H1 (cell line): ENCODE data around the gene THOP1. TPM values are rescaled to one million over a fixed set of nuclear protein-coding genes. Genes with fewer than 3 reads are reported as not detected.

ENCODE experiments used
- CTCF ChIA-PET: fragments of 300-600 bp; sonication (Branson Sonifier 250); formaldehyde crosslinking; loops from one replicate; lab custom pipeline; 2021; ENCODE audit not compliant: partially characterized antibody; lab: Charles Lee
- POLR2A ChIA-PET: fragments of 300-600 bp; sonication (Branson Sonifier 250); formaldehyde crosslinking; loops from one replicate; lab custom pipeline; 2021; ENCODE audit warnings: inconsistent platforms; ENCODE audit not compliant: partially characterized antibody; lab: Charles Lee
- DNase-seq, 2 experiments: peaks; one replicate each; pipeline versions ENCODE4 v3.0.0 to v3.0.0-alpha.2; 2010 to 2022; ENCODE audit warnings: low spot score in 2 of 2, low read depth in 1 of 2, mixed read lengths in 1 of 2
- FAIRE-seq: peaks from 2 replicates; lab custom pipeline; 2011; peaks lifted over from hg19 to GRCh38; lab: Jason Lieb, UNC
- H2AFZ ChIP-seq: 2 replicates; pipeline ENCODE4 v1.8.1; 2012; ENCODE audit warnings: low read length, inconsistent platforms
- H2AK5ac ChIP-seq: 2 replicates; pipeline ENCODE4 v1.6.1; 2013; ENCODE audit warnings: low read depth, low read length
- H2BK120ac ChIP-seq: replicated peaks from 2 replicates; pipeline ENCODE3; 2013; ENCODE audit warnings: low read depth, low read length, inconsistent platforms
- H2BK12ac ChIP-seq: 2 replicates; pipeline ENCODE4 v1.6.1; 2013; ENCODE audit warnings: low read depth, low read length
- H2BK15ac ChIP-seq: 2 replicates; pipeline ENCODE4 v1.6.1; 2013; ENCODE audit warnings: low read length
- H2BK20ac ChIP-seq: 2 replicates; pipeline ENCODE4 v1.6.1; 2013; ENCODE audit warnings: low read length
- H2BK5ac ChIP-seq: 2 replicates; pipeline ENCODE4 v1.6.1; 2013; ENCODE audit warnings: low read depth, low read length
- H3K14ac ChIP-seq: 2 replicates; pipeline ENCODE4 v1.6.1; 2013; ENCODE audit warnings: inconsistent platforms; ENCODE audit not compliant: insufficient read length
- H3K18ac ChIP-seq: 2 replicates; pipeline ENCODE4 v1.6.1; 2013; ENCODE audit warnings: low read length; ENCODE audit errors: extremely low read depth
- H3K23ac ChIP-seq: 2 replicates; pipeline ENCODE4 v1.6.1; 2013; ENCODE audit warnings: inconsistent platforms; ENCODE audit not compliant: insufficient read length
- H3K23me2 ChIP-seq: 2 replicates; pipeline ENCODE4 v1.6.1; 2013; ENCODE audit warnings: low read depth, low read length
- H3K27ac ChIP-seq: 2 replicates; pipeline ENCODE4 v1.6.1; 2011; ENCODE audit warnings: low read depth, low read length, inconsistent platforms
- H3K27me3 ChIP-seq, 4 experiments: replicated peaks in 1 of 4; 1 replicate in 1 of 4; 2 replicates in 3 of 4; pipeline versions ENCODE4 v1.6.1 to v1.8.1; 2011 to 2013; ENCODE audit warnings: low read length in 3 of 4, mild to moderate bottlenecking in 3 of 4, inconsistent platforms in 2 of 4, mixed read lengths in 2 of 4, moderate library complexity in 1 of 4; ENCODE audit not compliant: control insufficient read depth in 3 of 4, insufficient read depth in 3 of 4; ENCODE audit errors: extremely low read depth in 1 of 4
- H3K36me3 ChIP-seq, 4 experiments: 2 replicates each; pipeline versions ENCODE4 v1.6.1 to v1.8.1; 2011 to 2013; ENCODE audit warnings: mild to moderate bottlenecking in 4 of 4, low read length in 3 of 4, moderate library complexity in 2 of 4, control low read depth in 1 of 4, inconsistent platforms in 1 of 4; ENCODE audit not compliant: insufficient read depth in 4 of 4, control insufficient read depth in 2 of 4
- H3K4ac ChIP-seq: replicated peaks from 2 replicates; pipeline ENCODE3; 2013; ENCODE audit warnings: low read length, low read depth, mixed read lengths, inconsistent platforms; ENCODE audit not compliant: insufficient read length
- H3K4me1 ChIP-seq, 4 experiments: replicated peaks in 1 of 4; 1 replicate in 1 of 4; 2 replicates in 3 of 4; pipeline versions ENCODE4 v1.6.1 to v1.8.1; 2011 to 2013; ENCODE audit warnings: low read length in 3 of 4, inconsistent platforms in 2 of 4, mixed read lengths in 1 of 4; ENCODE audit not compliant: insufficient read depth in 4 of 4, control insufficient read depth in 3 of 4
- H3K4me2 ChIP-seq, 2 experiments: 2 replicates each; pipeline versions ENCODE4 v1.6.1 to v1.8.1; 2011 to 2013; ENCODE audit warnings: low read depth in 2 of 2, low read length in 2 of 2, control low read depth in 1 of 2, inconsistent platforms in 1 of 2, mild to moderate bottlenecking in 1 of 2; ENCODE audit not compliant: insufficient read depth in 1 of 2
- H3K4me3 ChIP-seq, 4 experiments: fragments of 200-600, 300-600 bp in 1 of 4; sonication (generic), shearing (Covaris generic), sonication (Bioruptor Twin) in 1 of 4; 2 replicates each; pipeline versions ENCODE4 v1.5.1 to v1.8.1; 2011 to 2016; ENCODE audit warnings: low read length in 4 of 4, low read depth in 3 of 4, control low read depth in 2 of 4, inconsistent platforms in 2 of 4, mild to moderate bottlenecking in 2 of 4, mixed read lengths in 1 of 4, moderate library complexity in 1 of 4; ENCODE audit not compliant: insufficient read depth in 2 of 4; ENCODE audit errors: extremely low read depth in 1 of 4
- H3K56ac ChIP-seq: replicated peaks from 2 replicates; pipeline ENCODE3; 2013; ENCODE audit warnings: low read depth, mild to moderate bottlenecking, mixed read lengths, low read length, inconsistent platforms; ENCODE audit not compliant: insufficient read length
- H3K79me1 ChIP-seq: 2 replicates; pipeline ENCODE4 v1.6.1; 2013; ENCODE audit warnings: low read depth, low read length, control low read depth
- H3K79me2 ChIP-seq, 2 experiments: 2 replicates each; pipeline versions ENCODE4 v1.6.1 to v1.8.1; 2012 to 2013; ENCODE audit warnings: low read length in 2 of 2, mild to moderate bottlenecking in 2 of 2, inconsistent platforms in 1 of 2; ENCODE audit not compliant: insufficient read depth in 2 of 2, control insufficient read depth in 1 of 2
- H3K9ac ChIP-seq, 4 experiments: replicated peaks in 1 of 4; 1 replicate in 1 of 4; 2 replicates in 3 of 4; pipeline versions ENCODE4 v1.6.1 to v1.8.1; 2011 to 2013; ENCODE audit warnings: low read depth in 3 of 4, low read length in 3 of 4, control low read depth in 2 of 4, mild to moderate bottlenecking in 2 of 4, moderate library complexity in 2 of 4, inconsistent platforms in 1 of 4; ENCODE audit errors: extremely low read depth in 1 of 4
- H3K9me3 ChIP-seq, 2 experiments: 2 replicates each; pipeline versions ENCODE4 v1.6.1 to v1.8.1; 2012 to 2013; ENCODE audit warnings: mild to moderate bottlenecking in 2 of 2, moderate library complexity in 2 of 2, control low read depth in 1 of 2, inconsistent platforms in 1 of 2, low read depth in 1 of 2, low read length in 1 of 2, mixed read lengths in 1 of 2; ENCODE audit not compliant: insufficient read depth in 2 of 2
- H4K20me1 ChIP-seq, 2 experiments: replicated peaks in 1 of 2; 2 replicates each; pipeline versions ENCODE3 to v1.8.1; 2011 to 2013; ENCODE audit warnings: inconsistent platforms in 2 of 2, low read length in 2 of 2, mild to moderate bottlenecking in 1 of 2; ENCODE audit not compliant: insufficient read depth in 2 of 2, control insufficient read depth in 1 of 2
- H4K5ac ChIP-seq: 2 replicates; pipeline ENCODE4 v1.6.1; 2013; ENCODE audit warnings: low read length, low read depth, mixed read lengths, inconsistent platforms; ENCODE audit not compliant: insufficient read length
- H4K8ac ChIP-seq: 2 replicates; pipeline ENCODE4 v1.8.0; 2013; ENCODE audit warnings: mild to moderate bottlenecking, moderate library complexity, low read length, inconsistent platforms; ENCODE audit not compliant: insufficient read depth; ENCODE audit errors: extremely low read depth
- H4K91ac ChIP-seq: replicated peaks from 2 replicates; pipeline ENCODE3; 2013; ENCODE audit warnings: low read length, mixed read lengths, inconsistent platforms; ENCODE audit not compliant: insufficient read length
- FOSL1 ChIP-seq: IDR thresholded peaks from 2 replicates; pipeline ENCODE4 v1.6.1; 2011; ENCODE audit warnings: mild to moderate bottlenecking, low read depth, low read length, moderate library complexity; ENCODE audit not compliant: insufficient read depth
- WGBS, 2 experiments: shearing (Covaris generic) in 1 of 2; methylation state at CpG; one replicate each; pipeline versions ENCODE4 v1.1.6 to v1.1.7; 2013 to 2015; ENCODE audit warnings: low lambda C conversion rate in 2 of 2, mixed read lengths in 2 of 2, inconsistent platforms in 1 of 2, low coverage in 1 of 2, missing lambda C conversion rate in 1 of 2; ENCODE audit not compliant: insufficient replicate concordance in 2 of 2, insufficient coverage in 1 of 2, insufficient read length in 1 of 2; ENCODE audit errors: extremely low coverage in 1 of 2, missing lambda C conversion rate in 1 of 2; 5-methylcytosine and 5-hydroxymethylcytosine counted together
- polyA plus RNA-seq, 7 experiments: library from polyadenylated mRNA; depleted of rRNA in 3 of 7; stranded (reverse) in 5 of 7; unstranded in 2 of 7; fragments of >200 nt in 5 of 7; fragments of 200-250 nt in 2 of 7; gene quantifications; 1 replicate in 5 of 7; 2 replicates in 1 of 7; 4 replicates in 1 of 7; pipeline versions ENCODE4 v1.2.1 to v1.2.3, GENCODE V29; 2011 to 2013; ENCODE audit warnings: missing spikeins in 2 of 7, mixed read lengths in 2 of 7
- total RNA-seq: library from RNA; stranded (reverse); fragmentation: NEBNext Ultra II Directional; extraction: Animal tissue kit (Norgen Biotek cat#: 25700); gene quantifications from 2 replicates; pipeline ENCODE4 v1.2.1, GENCODE V29; 2021

The THOP1 gene
- total and polyA plus RNA-seq, 2 of the 8 experiments (the other 6 are each of a cell fraction or from before 2014, with no cell fraction given): 136 to 159 TPM

GRCh38 chr19:2759362-2759761 lies 25.9 kb upstream of the THOP1 start:
- no peak overlapping the region for H3K14ac ChIP-seq
- no peaks in the 10 kb centered on the region for H3K27me3 ChIP-seq
- DNase-seq (no peak), FAIRE-seq (no peak)
- CTCF ChIA-PET: interaction anchor here (1.6 to 3.0 kb wide), 2 partner anchors 10 to 111 kb away, joined by 8 to 11 read pairs; no protein-coding TSS in a partner anchor
- H2BK12ac ChIP-seq: no peak overlapping the region
- peaks cover 4 to 10% of the 10 kb centered on the region in 2 experiments for H4K20me1 ChIP-seq
- H4K8ac ChIP-seq: no peak overlapping the region
- H2BK15ac ChIP-seq: no peak overlapping the region
- H4K91ac ChIP-seq: no peak overlapping the region
- H3K4ac ChIP-seq: no peak overlapping the region
- H3K4me1 ChIP-seq: no peaks in the 10 kb centered on the region
- H3K79me1 ChIP-seq: no peaks in the 10 kb centered on the region
- H4K5ac ChIP-seq: no peak overlapping the region
- H3K4me2 ChIP-seq: no peak overlapping the region
- no peak for TF ChIP-seq FOSL1
- POLR2A ChIA-PET: interaction anchor here (1.0 kb wide), 2 partner anchors 11 to 36 kb away, joined by 3 read pairs; no protein-coding TSS in a partner anchor
- no peak overlapping the region for H2AFZ ChIP-seq
- H3K23ac ChIP-seq: no peak overlapping the region
- H3K18ac ChIP-seq: no peak overlapping the region
- H3K56ac ChIP-seq: no peak overlapping the region
- H3K4me3 ChIP-seq: no peak overlapping the region
- no peak overlapping the region for H2AK5ac ChIP-seq
- no peak overlapping the region for H3K27ac ChIP-seq
- 96% methylated on average over 17 of the region's 17 CpGs; no CpG with 5 or more reads in 1 of the 2 experiments for WGBS, 2 experiments
- no peak overlapping the region for H3K9ac ChIP-seq
- H3K23me2 ChIP-seq: no peaks in the 10 kb centered on the region
- peaks cover 23 to 75% (median 44%) of the 10 kb centered on the region in 4 experiments; a peak in 7 of 8 replicates for H3K36me3 ChIP-seq
- no peaks in the 10 kb centered on the region for H3K79me2 ChIP-seq
- H3K9me3 ChIP-seq: no peaks in the 10 kb centered on the region
- H2BK5ac ChIP-seq: no peak overlapping the region
- H2BK120ac ChIP-seq: no peak overlapping the region
- no peak overlapping the region for H2BK20ac ChIP-seq
